Endothelial cell of umbilical vein (primary cell): ENCODE data around the gene STX5. TPM values are rescaled to one million over a fixed set of nuclear protein-coding genes. Genes with fewer than 3 reads are reported as not detected.

Experiments
- BruUV-seq: library from RNA; stranded (reverse); fragments of 400-500 nt; replicated peaks from 2 replicates; lab custom pipeline; 2021; lab: Mats Ljungman, UMichigan
- CTCF ChIA-PET: fragments of 300-600, 350-600 bp; sonication (Branson Sonifier 250); formaldehyde crosslinking; loops from one replicate; lab custom pipeline; 2021; ENCODE audit warnings: antibody characterized with exemption, inconsistent platforms; lab: Charles Lee
- POLR2A ChIA-PET: fragments of 300-600, 350-600 bp; sonication (Branson Sonifier 250); formaldehyde crosslinking; loops from one replicate; lab custom pipeline; 2021; ENCODE audit warnings: antibody characterized with exemption, inconsistent platforms; lab: Charles Lee
- DNase-seq: peaks from one replicate; pipeline ENCODE4 v3.0.0-alpha.2; 2011; ENCODE audit warnings: low read depth, low spot score
- FAIRE-seq: peaks from 2 replicates; lab custom pipeline; 2011; peaks lifted over from hg19 to GRCh38; lab: Jason Lieb, UNC
- H2AFZ ChIP-seq: 2 replicates; pipeline ENCODE4 v1.6.0; 2012; ENCODE audit warnings: low read depth, low read length, control low read depth, inconsistent platforms
- H3K27ac ChIP-seq: 2 replicates; pipeline ENCODE4 v1.5.1; 2011; ENCODE audit warnings: low read depth, mild to moderate bottlenecking, control low read depth, low read length, moderate library complexity; ENCODE audit not compliant: insufficient read depth
- H3K27me3 ChIP-seq, 2 experiments: 2 replicates each; pipeline versions ENCODE4 v1.6.0 to v1.6.1; 2011; ENCODE audit warnings: low read length in 2 of 2, mixed read lengths in 1 of 2; ENCODE audit not compliant: control insufficient read depth in 2 of 2, insufficient read depth in 2 of 2
- H3K36me3 ChIP-seq, 2 experiments: 2 replicates in 1 of 2; 3 replicates in 1 of 2; pipeline ENCODE4 v1.5.1; 2011; ENCODE audit warnings: low read length in 2 of 2, mild to moderate bottlenecking in 1 of 2, moderate library complexity in 1 of 2; ENCODE audit not compliant: control insufficient read depth in 2 of 2, insufficient read depth in 2 of 2; ENCODE audit errors: extremely low read depth in 1 of 2
- H3K4me1 ChIP-seq: 3 replicates; pipeline ENCODE4 v1.5.1; 2011; ENCODE audit warnings: mild to moderate bottlenecking, low read length; ENCODE audit not compliant: control insufficient read depth, insufficient read depth; ENCODE audit errors: extremely low read depth
- H3K4me2 ChIP-seq: 2 replicates; pipeline ENCODE4 v1.6.1; 2011; ENCODE audit warnings: low read length, control low read depth, mixed read lengths; ENCODE audit not compliant: insufficient read depth
- H3K4me3 ChIP-seq, 3 experiments: fragments of 200-600 bp in 1 of 3; sonication (generic), shearing (Covaris generic) in 1 of 3; replicated peaks in 1 of 3; 2 replicates each; pipeline ENCODE4 v1.5.1; 2011 to 2016; ENCODE audit warnings: control low read depth in 3 of 3, low read length in 3 of 3, mild to moderate bottlenecking in 2 of 3, inconsistent platforms in 1 of 3, low read depth in 1 of 3, moderate library complexity in 1 of 3; ENCODE audit not compliant: insufficient read depth in 1 of 3
- H3K79me2 ChIP-seq: 2 replicates; pipeline ENCODE4 v1.6.0; 2012; ENCODE audit warnings: low read length, inconsistent platforms; ENCODE audit not compliant: control insufficient read depth, insufficient read depth
- H3K9ac ChIP-seq: replicated peaks from 2 replicates; pipeline ENCODE3; 2011; ENCODE audit warnings: low read length, control low read depth; ENCODE audit not compliant: insufficient read depth; ENCODE audit errors: extremely low read depth
- H3K9me1 ChIP-seq: replicated peaks from 3 replicates; pipeline ENCODE4 v1.6.0; 2011; ENCODE audit warnings: mild to moderate bottlenecking, low read length; ENCODE audit not compliant: control insufficient read depth, insufficient read depth; ENCODE audit errors: extremely low read depth
- H3K9me3 ChIP-seq: replicated peaks from 2 replicates; pipeline ENCODE4 v1.5.1; 2012; ENCODE audit warnings: low read length, inconsistent platforms; ENCODE audit not compliant: control insufficient read depth, insufficient read depth
- H4K20me1 ChIP-seq: replicated peaks from 2 replicates; pipeline ENCODE3; 2011; ENCODE audit warnings: mild to moderate bottlenecking, low read length; ENCODE audit not compliant: control insufficient read depth, insufficient read depth; ENCODE audit errors: extremely low read depth
- EZH2 ChIP-seq: IDR thresholded peaks from 2 replicates; pipeline ENCODE4 v1.6.1; 2012; ENCODE audit warnings: borderline replicate concordance, low read depth, mild to moderate bottlenecking, moderate library complexity, low read length, inconsistent platforms; ENCODE audit not compliant: severe bottlenecking
- FOS ChIP-seq: IDR thresholded peaks from 2 replicates; pipeline ENCODE4 v1.6.1; 2011; ENCODE audit warnings: mild to moderate bottlenecking, low read length, moderate library complexity, borderline replicate concordance; ENCODE audit not compliant: insufficient read depth
- GATA2 ChIP-seq: IDR thresholded peaks from 2 replicates; pipeline ENCODE4 v1.7.0; 2011; ENCODE audit warnings: low read depth, mild to moderate bottlenecking, moderate library complexity, mixed read lengths, low read length; ENCODE audit not compliant: insufficient read length, insufficient read depth
- JUN ChIP-seq: IDR thresholded peaks from 2 replicates; pipeline ENCODE4 v1.6.1; 2011; ENCODE audit warnings: borderline replicate concordance, low read depth; ENCODE audit not compliant: insufficient read length, insufficient read depth
- MYC ChIP-seq: IDR thresholded peaks from one replicate; pipeline ENCODE4 v1.6.1; 2011; ENCODE audit warnings: mild to moderate bottlenecking, low read depth, low read length
- POLR2A ChIP-seq: IDR thresholded peaks from 2 replicates; pipeline ENCODE4 v1.6.1; 2012; ENCODE audit warnings: low read depth, mild to moderate bottlenecking, control low read depth, low read length
- POLR2AphosphoS5 ChIP-seq: IDR thresholded peaks from 2 replicates; pipeline ENCODE4 v1.6.1; 2012; ENCODE audit warnings: low read depth, mild to moderate bottlenecking, control low read depth, low read length, moderate library complexity; ENCODE audit not compliant: insufficient read depth
- dilution Hi-C: fragments of 300-500 bp; cut with MboI; formaldehyde crosslinking; loops from one replicate; pipeline ENCODE4 v1.15.0; 2019; ENCODE audit warnings: low sequenced_read_pairs; ENCODE audit not compliant: extremely low pct_ligation_motif_present
- intact Hi-C: fragments of 100-400 bp; cut with micrococcal nuclease; formaldehyde crosslinking; loops from one replicate; pipeline ENCODE4 v1.10.0; 2022
- polyA plus RNA-seq, 4 experiments: library from polyadenylated mRNA; depleted of rRNA in 3 of 4; stranded (reverse) in 3 of 4; unstranded in 1 of 4; fragments of >200 nt; gene quantifications; 2 replicates each; pipeline versions ENCODE4 v1.2.1 to v1.2.3, GENCODE V29; 2011 to 2012; ENCODE audit warnings: missing spikeins in 1 of 4
- total RNA-seq: library from RNA; stranded (reverse); gene quantifications from 2 replicates; pipeline ENCODE4 v1.2.3, GENCODE V29; 2021
- TF ChIP-seq, protein P1 (sequence below): IDR thresholded peaks from 2 replicates; pipeline ENCODE4 v1.6.1; 2011; ENCODE audit not compliant: insufficient read depth, insufficient read length
- TF ChIP-seq, protein P2 (sequence below), 2 donors: IDR thresholded peaks; 1 replicate in 1 of 2; 2 replicates in 1 of 2; pipeline ENCODE4 v1.5.1; 2011; ENCODE audit warnings: low read length in 2 of 2, mild to moderate bottlenecking in 2 of 2, moderate library complexity in 2 of 2, control low read depth in 1 of 2, inconsistent platforms in 1 of 2, low read depth in 1 of 2; ENCODE audit not compliant: insufficient read depth in 1 of 2; ENCODE audit errors: extremely low read depth in 1 of 2

The STX5 gene
- total and polyA plus RNA-seq, 2 donors (not counting 3 experiments of a cell fraction or from before 2014, with no cell fraction given), result 41.3 to 46.4 TPM

DNA sequence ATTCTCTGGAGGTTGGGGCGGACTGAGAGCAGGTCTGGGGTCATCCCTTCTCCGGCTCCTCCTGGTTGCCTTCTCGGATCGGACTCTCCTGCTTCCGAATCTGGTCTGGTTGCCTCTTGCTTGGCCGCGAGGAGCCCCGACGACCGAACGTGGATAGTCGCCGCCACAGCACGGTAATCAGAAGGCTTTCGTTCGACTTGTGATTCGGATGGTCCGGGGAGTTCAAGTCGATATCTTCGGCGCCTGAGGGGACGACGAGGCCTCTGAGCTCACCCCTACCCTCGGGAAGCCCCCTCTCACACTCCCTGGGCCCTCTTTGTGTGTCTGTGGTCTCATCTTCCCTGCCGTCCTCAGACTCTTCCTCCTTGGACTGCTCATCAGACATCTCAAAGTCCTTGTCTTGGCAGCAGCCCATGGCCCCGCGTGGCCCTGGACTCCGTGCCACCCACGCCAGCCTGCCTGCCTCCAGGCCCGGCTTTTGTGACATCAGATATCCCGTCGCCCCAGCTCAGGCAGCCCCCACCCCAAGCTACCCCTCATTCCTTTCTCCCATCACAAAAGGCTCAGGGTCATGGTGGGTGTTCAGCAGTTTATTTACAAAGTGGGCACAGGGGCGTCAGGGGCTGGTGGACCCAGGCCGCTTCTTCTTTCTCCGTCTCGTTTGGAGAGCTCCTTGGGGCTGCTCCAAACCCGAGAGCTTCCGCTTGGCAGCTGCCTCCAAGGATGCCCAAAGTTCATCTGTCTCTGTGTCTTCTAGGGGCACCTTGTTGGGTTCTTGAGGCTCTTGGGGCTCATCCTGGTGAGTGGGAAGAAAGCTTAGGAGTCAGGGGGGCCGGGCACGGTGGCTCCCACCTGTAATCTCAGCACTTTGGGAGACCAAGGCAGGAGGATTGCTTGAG is 734 bp upstream of the STX5 start, which contains the start of gene TEX54:
TEX54 (minus strand) TSS at position 506 of the 899 bp plus-strand sequence.
- H3K27me3 ChIP-seq, result no peaks in the 10 kb centered on the region
- peak within 1 kb of the TSS; percentile 62 to 82 (median 75) for H3K4me3 ChIP-seq
- DNase-seq (no peak), FAIRE-seq (no peak)
- peaks cover 13% of the 10 kb centered on the region for H3K4me1 ChIP-seq
- POLR2A ChIA-PET, result interaction anchor here (0.6 to 2.2 kb wide), 9 partner anchors 8 to 1037 kb away, joined by 3 to 65 read pairs (median 5); partner anchors contain the start of genes NXF1, TTC9C, WDR74 and ZBTB3
- H3K9ac ChIP-seq, result peak within 1 kb of the TSS; percentile 91
- H3K9me1 ChIP-seq, result no peaks in the 10 kb centered on the region
- peak within 1 kb of the TSS; percentile 12 for H2AFZ ChIP-seq
- peaks cover 5 to 14% of the 10 kb centered on the region in 2 experiments for H3K36me3 ChIP-seq
- dilution Hi-C loops, result no loop called here
- TF ChIP-seq POLR2AphosphoS5, result no peak
- TF ChIP-seq JUN, result no peak
- TF ChIP-seq, protein P1, sequence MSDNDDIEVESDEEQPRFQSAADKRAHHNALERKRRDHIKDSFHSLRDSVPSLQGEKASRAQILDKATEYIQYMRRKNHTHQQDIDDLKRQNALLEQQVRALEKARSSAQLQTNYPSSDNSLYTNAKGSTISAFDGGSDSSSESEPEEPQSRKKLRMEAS, result no peak
- TF ChIP-seq GATA2, result no peak
- TF ChIP-seq MYC, result no peak
- TF ChIP-seq EZH2, result no peak
- no peak for TF ChIP-seq POLR2A
- TF ChIP-seq, protein P2, sequence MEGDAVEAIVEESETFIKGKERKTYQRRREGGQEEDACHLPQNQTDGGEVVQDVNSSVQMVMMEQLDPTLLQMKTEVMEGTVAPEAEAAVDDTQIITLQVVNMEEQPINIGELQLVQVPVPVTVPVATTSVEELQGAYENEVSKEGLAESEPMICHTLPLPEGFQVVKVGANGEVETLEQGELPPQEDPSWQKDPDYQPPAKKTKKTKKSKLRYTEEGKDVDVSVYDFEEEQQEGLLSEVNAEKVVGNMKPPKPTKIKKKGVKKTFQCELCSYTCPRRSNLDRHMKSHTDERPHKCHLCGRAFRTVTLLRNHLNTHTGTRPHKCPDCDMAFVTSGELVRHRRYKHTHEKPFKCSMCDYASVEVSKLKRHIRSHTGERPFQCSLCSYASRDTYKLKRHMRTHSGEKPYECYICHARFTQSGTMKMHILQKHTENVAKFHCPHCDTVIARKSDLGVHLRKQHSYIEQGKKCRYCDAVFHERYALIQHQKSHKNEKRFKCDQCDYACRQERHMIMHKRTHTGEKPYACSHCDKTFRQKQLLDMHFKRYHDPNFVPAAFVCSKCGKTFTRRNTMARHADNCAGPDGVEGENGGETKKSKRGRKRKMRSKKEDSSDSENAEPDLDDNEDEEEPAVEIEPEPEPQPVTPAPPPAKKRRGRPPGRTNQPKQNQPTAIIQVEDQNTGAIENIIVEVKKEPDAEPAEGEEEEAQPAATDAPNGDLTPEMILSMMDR (IDR thresholded peaks at IDR 0.05; ENCODE audit: extremely low read depth in 1 of 2, insufficient read depth in 1 of 2, low read depth in 1 of 2, low read length in 2 of 2), result no peak
- no peak for TF ChIP-seq FOS
- H3K27ac ChIP-seq, result peak within 1 kb of the TSS; percentile 76
- TSS peak; percentile 89 for BruUV-seq
- peak within 1 kb of the TSS; percentile 4 for H3K4me2 ChIP-seq
- peaks cover 32% of the 10 kb centered on the region for H3K79me2 ChIP-seq
- no peaks in the 10 kb centered on the region for H4K20me1 ChIP-seq
- intact Hi-C loops, result loop anchor here (1.0 to 5.0 kb wide), 4 partner anchors 9 to 435 kb away; partner anchors contain the start of genes TMEM179B and TMEM223
- CTCF ChIA-PET, result interaction anchor here (0.8 to 1.9 kb wide), 3 partner anchors 45 to 241 kb away, joined by 5 to 17 read pairs (median 6); partner anchors contain the start of genes TMEM179B and TUT1
- H3K9me3 ChIP-seq, result no peaks in the 10 kb centered on the region
